Neural progenitor cell (in vitro differentiated cells): ENCODE results near the gene FMNL2. TPM values are rescaled to one million over a fixed set of nuclear protein-coding genes. Genes with fewer than 3 reads are reported as not detected.

ENCODE experiments used
- DNase-seq: peaks from one replicate; pipeline ENCODE4 v3.0.0-alpha.2; 2016; ENCODE audit warnings: low spot score
- H2AFZ ChIP-seq: fragments of 200-600 bp; sonication (generic); replicated peaks from 2 replicates; pipeline ENCODE4 v1.6.1; 2016; ENCODE audit warnings: antibody characterized with exemption
- H3F3A ChIP-seq: fragments of 200-600 bp; sonication (generic); 2 replicates; pipeline ENCODE4 v1.6.1; 2016; ENCODE audit warnings: antibody characterized with exemption, low read depth
- H3K27ac ChIP-seq: fragments of 200-600 bp; sonication (generic); 2 replicates; pipeline ENCODE4 v1.5.1; 2016; ENCODE audit warnings: mild to moderate bottlenecking
- H3K27me3 ChIP-seq: fragments of 200-600 bp; sonication (generic); 2 replicates; pipeline ENCODE4 v1.6.1; 2016; ENCODE audit warnings: mild to moderate bottlenecking, moderate library complexity
- H3K36me3 ChIP-seq: fragments of 200-600 bp; sonication (generic); 2 replicates; pipeline ENCODE4 v1.5.1; 2016
- H3K4me1 ChIP-seq: fragments of 200-600 bp; sonication (generic); 2 replicates; pipeline ENCODE4 v1.6.1; 2016; ENCODE audit warnings: mixed run types
- H3K4me2 ChIP-seq: fragments of 200-600 bp; sonication (generic); 2 replicates; pipeline ENCODE4 v1.6.1; 2016
- H3K4me3 ChIP-seq: fragments of 200-600 bp; sonication (generic); 2 replicates; pipeline ENCODE4 v1.5.1; 2016
- H3K79me2 ChIP-seq: fragments of 200-600 bp; sonication (generic); 2 replicates; pipeline ENCODE4 v1.6.1; 2016; ENCODE audit warnings: low read depth
- H3K9ac ChIP-seq: fragments of 200-600 bp; sonication (generic); 2 replicates; pipeline ENCODE4 v1.6.1; 2016
- H3K9me3 ChIP-seq: fragments of 200-600 bp; sonication (generic); 2 replicates; pipeline ENCODE4 v1.5.1; 2016; ENCODE audit warnings: low read depth
- H4K20me1 ChIP-seq: fragments of 200-600 bp; sonication (generic); 2 replicates; pipeline ENCODE4 v1.6.1; 2016; ENCODE audit warnings: low read depth
- H3K27ac Mint-ChIP-seq: 3 replicates; pipeline ENCODE4 v1.8.0; 2021; ENCODE audit warnings: mixed read lengths
- H3K27me3 Mint-ChIP-seq: 2 replicates; pipeline ENCODE4 v1.8.0; 2022; ENCODE audit warnings: low read depth, mild to moderate bottlenecking, inconsistent platforms, moderate library complexity, mixed read lengths; ENCODE audit not compliant: insufficient read depth
- H3K36me3 Mint-ChIP-seq: 3 replicates; pipeline ENCODE4 v1.8.0; 2021; ENCODE audit warnings: mixed read lengths
- H3K4me1 Mint-ChIP-seq: 3 replicates; pipeline ENCODE4 v1.8.0; 2021; ENCODE audit warnings: mixed read lengths
- H3K4me3 Mint-ChIP-seq: 3 replicates; pipeline ENCODE4 v1.8.0; 2021; ENCODE audit warnings: mild to moderate bottlenecking, moderate library complexity, mixed read lengths
- H3K9me3 Mint-ChIP-seq: 3 replicates; pipeline ENCODE4 v1.8.0; 2020; ENCODE audit warnings: mixed read lengths
- CTCF ChIP-seq: fragments of 200-600 bp; sonication (generic); IDR thresholded peaks from 2 replicates; pipeline ENCODE4 v1.5.1; 2017; ENCODE audit warnings: antibody characterized with exemption, mild to moderate bottlenecking
- EZH2 ChIP-seq: fragments of 200-600 bp; sonication (generic); IDR thresholded peaks from 2 replicates; pipeline ENCODE4 v1.6.1; 2017; ENCODE audit warnings: antibody characterized with exemption, mild to moderate bottlenecking, moderate library complexity
- EZH2phosphoT487 ChIP-seq: fragments of 200-600 bp; sonication (generic); IDR thresholded peaks from 2 replicates; pipeline ENCODE4 v1.6.1; 2017; ENCODE audit warnings: antibody characterized with exemption
- total RNA-seq: library from RNA; depleted of rRNA; stranded (reverse); fragments of >200 nt; gene quantifications from 2 replicates; pipeline ENCODE4 v1.2.3, GENCODE V29; 2015; ENCODE audit warnings: low replicate concordance

Gene FMNL2
- total RNA-seq, 1 donor from 2014 or later: 99.7 TPM

GRCh38 chr2:152355409-152355831, 20.4 kb downstream of the FMNL2 start:
- Histone ChIP-seq H3K27me3 (no peaks in the 10 kb centered on the region), H3F3A (no peaks in the 10 kb centered on the region), H3K79me2 (peaks cover 91% of the 10 kb centered on the region), H3K36me3 (no peaks in the 10 kb centered on the region), H2AFZ (no peak overlapping the region), H3K9me3 (no peaks in the 10 kb centered on the region), H3K4me2 (no peak overlapping the region), H3K9ac (no peak overlapping the region), H3K4me3 (no peak overlapping the region), H3K4me1 (no peaks in the 10 kb centered on the region), H3K27ac (no peak overlapping the region), H4K20me1 (peaks cover 58% of the 10 kb centered on the region)
- Mint-ChIP-seq H3K36me3 (peaks cover 17% of the 10 kb centered on the region), H3K4me1 (peaks cover 4% of the 10 kb centered on the region), H3K27me3 (no peaks in the 10 kb centered on the region), H3K27ac (no peak overlapping the region), H3K4me3 (no peak overlapping the region), H3K9me3 (peaks cover 5% of the 10 kb centered on the region)
- DNase-seq: no peak
- TF ChIP-seq EZH2phosphoT487 (no peak), EZH2 (no peak), CTCF (no peak)

GRCh38 chr2:152359573-152360363, 24.8 kb downstream of the FMNL2 start:
- TF ChIP-seq EZH2phosphoT487 (no peak), EZH2 (no peak), CTCF (no peak)
- Histone ChIP-seq H3K4me2 (no peak overlapping the region), H3F3A (no peaks in the 10 kb centered on the region), H3K4me3 (no peak overlapping the region), H3K9ac (no peak overlapping the region), H3K27ac (no peak overlapping the region), H3K27me3 (no peaks in the 10 kb centered on the region), H3K9me3 (no peaks in the 10 kb centered on the region), H3K36me3 (no peaks in the 10 kb centered on the region), H2AFZ (no peak overlapping the region), H3K79me2 (peaks cover 91% of the 10 kb centered on the region), H4K20me1 (peaks cover 59% of the 10 kb centered on the region), H3K4me1 (no peaks in the 10 kb centered on the region)
- H3K27ac Mint-ChIP-seq: no peak overlapping the region
- no peak overlapping the region for H3K4me3 Mint-ChIP-seq
- H3K4me1 Mint-ChIP-seq: peaks cover 4% of the 10 kb centered on the region
- peaks cover 15% of the 10 kb centered on the region for H3K36me3 Mint-ChIP-seq
- H3K9me3 Mint-ChIP-seq: peaks cover 7% of the 10 kb centered on the region
- no peak for DNase-seq
- H3K27me3 Mint-ChIP-seq: no peaks in the 10 kb centered on the region

- no peak overlapping the region for H3K9ac ChIP-seq
Measured at GRCh38 chr2:152363936-152364335, 29.0 kb downstream of the FMNL2 start.

More at GRCh38 chr2:152363936-152364335, 29.0 kb downstream of the FMNL2 start:
- H3F3A ChIP-seq: no peaks in the 10 kb centered on the region
- Mint-ChIP-seq H3K4me1 (no peaks in the 10 kb centered on the region), H3K27me3 (no peaks in the 10 kb centered on the region), H3K27ac (no peak overlapping the region), H3K36me3 (peaks cover 13% of the 10 kb centered on the region), H3K4me3 (no peak overlapping the region), H3K9me3 (peaks cover 9% of the 10 kb centered on the region)
- no peaks in the 10 kb centered on the region for H3K36me3 ChIP-seq
- no peak overlapping the region for H3K4me3 ChIP-seq
- no peak for TF ChIP-seq CTCF
- TF ChIP-seq EZH2phosphoT487: no peak
- TF ChIP-seq EZH2: no peak
- H3K79me2 ChIP-seq: peaks cover 96% of the 10 kb centered on the region
- H3K4me2 ChIP-seq: no peak overlapping the region
- no peak overlapping the region for H3K27ac ChIP-seq
- peaks cover 5% of the 10 kb centered on the region for H3K4me1 ChIP-seq
- no peak overlapping the region for H2AFZ ChIP-seq
- H3K9me3 ChIP-seq: no peaks in the 10 kb centered on the region
- H4K20me1 ChIP-seq: peaks cover 78% of the 10 kb centered on the region
- no peaks in the 10 kb centered on the region for H3K27me3 ChIP-seq
- DNase-seq: no peak
